HG02885 (cell line): ENCODE results near the gene ZNF784.

Experiments used
- ATAC-seq: cut with Tn5 transposase; IDR thresholded peaks from one replicate; pipeline ENCODE4 v1.9.1; 2021; ENCODE audit warnings: mild to moderate bottlenecking; ENCODE audit not compliant: unreplicated experiment, poor library complexity

ZNF784 gene

GRCh38 chr19:55624109-55625003 is at the start of gene ZNF784:
TSS of gene ZNF784 (minus strand) at chr19:55624566. CDS start at chr19:55624561, 5 bp downstream.
- ATAC-seq = peak; percentile 67

DNA sequence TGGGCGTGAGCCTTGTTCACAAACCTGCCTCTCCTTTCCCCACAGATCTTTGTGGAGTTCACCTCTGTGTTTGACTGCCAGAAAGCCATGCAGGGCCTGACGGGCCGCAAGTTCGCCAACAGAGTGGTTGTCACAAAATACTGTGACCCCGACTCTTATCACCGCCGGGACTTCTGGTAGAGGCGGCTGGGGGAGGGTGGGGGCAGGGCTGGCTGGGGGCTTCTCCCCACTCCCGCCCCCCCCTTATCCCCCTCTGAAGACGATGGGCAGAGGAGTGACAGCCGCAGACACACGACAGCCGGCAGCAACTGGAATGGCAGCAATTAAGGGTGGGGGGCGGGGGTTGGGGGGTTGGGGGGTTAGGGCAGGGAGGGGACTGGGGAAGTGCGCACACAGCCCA is 49.5 kb upstream of the ZNF784 start:
- ATAC-seq = no peak

GRCh38 chr19:55673465-55673864 is 49.1 kb upstream of the ZNF784 start:
- ATAC-seq = no peak

- ATAC-seq = no peak
These were observed 48.1 kb upstream of the ZNF784 start for GRCh38 chr19:55672418-55672817.

DNA sequence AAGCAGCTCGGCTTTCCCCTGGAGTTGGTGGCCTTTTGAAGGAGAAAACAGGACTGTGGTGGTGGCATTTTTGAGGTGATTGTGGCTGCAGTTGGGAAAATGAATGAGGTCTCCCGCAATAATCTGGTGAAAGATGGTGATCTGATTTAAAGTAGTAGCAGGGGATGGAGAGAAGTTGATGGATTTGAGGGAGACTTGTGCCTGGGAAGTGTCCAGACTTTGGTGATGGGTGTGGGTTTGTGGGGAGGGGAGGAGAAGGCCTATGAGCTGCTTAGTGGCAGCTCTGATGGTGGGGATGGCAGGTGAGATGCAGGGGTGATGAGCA is 46.6 kb upstream of the ZNF784 start:
- no peak for ATAC-seq

DNA sequence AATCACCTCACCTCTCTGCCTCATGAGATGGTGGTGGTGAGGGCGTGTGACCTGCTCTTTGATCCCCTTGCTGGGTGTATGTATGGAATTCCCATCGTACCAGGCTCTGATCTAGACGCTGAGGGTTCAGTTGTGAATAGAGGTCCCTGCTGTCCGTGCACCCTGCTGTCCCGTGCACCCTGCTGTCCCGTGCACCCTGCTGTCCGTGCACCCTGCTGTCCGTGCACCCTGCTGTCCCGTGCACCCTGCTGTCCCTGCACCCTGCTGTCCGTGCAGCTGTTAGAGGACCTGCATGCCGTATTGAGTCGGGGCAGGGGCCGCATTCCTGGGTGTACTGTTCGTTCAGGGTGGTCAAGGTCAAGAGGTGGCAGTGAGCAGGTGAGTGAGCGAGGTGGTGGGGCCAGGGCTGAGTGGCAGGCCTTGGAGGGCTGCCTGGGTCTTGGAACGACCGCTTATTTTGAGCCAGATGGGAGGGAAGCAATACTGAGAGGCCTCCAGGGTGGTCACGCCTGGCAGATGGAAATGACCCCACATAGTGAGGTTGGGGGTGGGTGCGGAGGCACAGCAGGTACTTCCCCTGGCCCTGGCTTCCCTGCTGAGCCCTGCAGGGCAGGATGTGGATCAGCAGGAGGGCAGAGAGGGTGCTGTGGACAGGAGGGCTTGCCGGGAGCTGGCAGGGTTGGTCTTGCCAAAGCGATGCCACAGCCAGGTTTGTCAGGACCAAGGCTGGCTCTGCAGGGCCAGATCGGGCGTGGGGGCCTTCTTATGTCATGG is 46.1 kb upstream of the ZNF784 start:
- ATAC-seq = no peak

DNA sequence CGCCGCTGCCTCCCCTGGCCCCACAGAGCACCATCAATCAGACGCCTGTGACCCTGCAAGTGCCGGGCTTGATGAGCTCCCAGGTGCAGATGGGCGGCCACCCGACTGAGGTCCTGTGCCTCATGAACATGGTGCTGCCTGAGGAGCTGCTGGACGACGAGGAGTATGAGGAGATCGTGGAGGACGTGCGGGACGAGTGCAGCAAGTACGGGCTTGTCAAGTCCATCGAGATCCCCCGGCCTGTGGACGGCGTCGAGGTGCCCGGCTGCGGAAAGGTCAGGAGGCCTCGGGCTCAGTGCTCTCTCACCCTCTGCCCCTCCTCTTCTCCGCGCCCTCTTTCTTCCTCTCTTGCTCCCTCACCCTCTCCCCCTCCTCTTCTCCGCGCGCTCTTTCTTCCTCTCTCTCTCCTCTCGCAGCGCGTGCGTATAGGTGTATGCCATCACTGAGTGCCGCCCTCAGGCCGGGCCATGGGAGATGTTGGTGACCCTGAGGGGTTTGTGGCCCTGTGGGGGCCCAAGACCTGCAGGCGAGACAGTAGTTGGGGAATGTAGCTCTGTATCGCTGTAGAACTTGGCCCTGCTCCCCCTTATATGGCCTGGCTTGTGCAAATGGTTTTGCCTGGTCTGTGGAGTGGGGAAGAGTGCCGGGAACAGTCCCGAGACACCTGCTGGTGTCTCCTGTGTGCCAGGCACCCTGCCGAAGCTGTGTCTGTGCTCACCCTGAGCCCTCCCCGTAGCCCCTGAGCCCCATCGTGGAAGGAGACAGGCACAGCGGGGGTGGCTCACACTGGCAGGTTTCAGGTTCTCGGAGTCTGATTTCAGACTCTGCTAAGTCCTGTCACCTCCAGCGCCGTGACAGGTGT is 45.3 kb upstream of the ZNF784 start:
- ATAC-seq = no peak

DNA sequence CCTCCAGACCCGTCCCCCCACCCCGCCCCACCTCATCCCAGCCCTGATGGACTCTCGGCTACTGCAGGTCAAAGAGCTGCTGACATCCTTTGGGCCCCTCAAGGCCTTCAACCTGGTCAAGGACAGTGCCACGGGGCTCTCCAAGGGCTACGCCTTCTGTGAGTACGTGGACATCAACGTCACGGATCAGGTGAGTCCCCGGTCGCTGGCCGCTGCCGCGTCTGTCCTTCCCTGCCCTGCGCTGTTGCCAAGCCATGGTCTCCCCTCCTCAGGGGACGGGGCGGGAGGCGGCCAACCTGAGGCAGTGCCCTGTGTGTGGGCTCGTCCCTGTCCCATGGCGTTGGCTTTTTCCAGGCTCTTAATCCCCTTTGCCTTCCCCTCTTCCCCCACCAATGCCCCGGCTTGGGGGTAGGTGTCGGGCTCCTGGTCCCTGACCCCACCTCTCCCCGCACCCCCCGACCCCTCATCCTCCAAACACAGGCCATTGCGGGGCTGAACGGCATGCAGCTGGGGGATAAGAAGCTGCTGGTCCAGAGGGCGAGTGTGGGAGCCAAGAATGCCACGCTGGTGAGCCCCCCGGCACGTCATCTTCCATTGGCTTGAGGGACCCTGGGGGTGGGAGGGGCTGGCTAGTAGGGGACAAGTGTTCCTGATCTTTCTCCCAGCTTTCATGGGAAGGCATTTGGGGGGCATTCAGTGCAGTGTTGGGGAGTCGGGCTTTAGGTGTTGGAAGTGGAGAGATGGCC is 44.4 kb upstream of the ZNF784 start:
- ATAC-seq = no peak

DNA sequence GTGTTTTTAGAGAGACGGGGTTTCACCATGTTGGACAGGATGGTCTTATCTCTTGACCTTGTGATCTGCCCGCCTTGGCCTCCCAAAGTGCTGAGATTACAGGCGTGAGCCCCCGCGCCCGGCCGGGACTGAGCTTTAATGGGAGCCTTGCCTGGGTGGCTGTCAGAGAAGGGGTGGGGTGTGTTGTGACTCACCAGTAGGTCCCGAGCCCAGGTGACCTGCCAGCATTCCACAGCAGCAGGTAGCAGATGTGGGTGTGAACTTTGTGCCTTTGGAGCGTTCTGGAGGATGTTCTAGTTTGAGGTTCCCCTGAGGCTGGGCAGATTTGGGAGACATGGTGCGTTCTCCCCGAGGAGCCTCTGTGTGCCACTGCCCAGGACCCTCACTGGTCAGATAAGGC is 43.6 kb upstream of the ZNF784 start:
- no peak for ATAC-seq

GRCh38 chr19:55667511-55667910 is 43.1 kb upstream of the ZNF784 start:
- no peak for ATAC-seq

DNA sequence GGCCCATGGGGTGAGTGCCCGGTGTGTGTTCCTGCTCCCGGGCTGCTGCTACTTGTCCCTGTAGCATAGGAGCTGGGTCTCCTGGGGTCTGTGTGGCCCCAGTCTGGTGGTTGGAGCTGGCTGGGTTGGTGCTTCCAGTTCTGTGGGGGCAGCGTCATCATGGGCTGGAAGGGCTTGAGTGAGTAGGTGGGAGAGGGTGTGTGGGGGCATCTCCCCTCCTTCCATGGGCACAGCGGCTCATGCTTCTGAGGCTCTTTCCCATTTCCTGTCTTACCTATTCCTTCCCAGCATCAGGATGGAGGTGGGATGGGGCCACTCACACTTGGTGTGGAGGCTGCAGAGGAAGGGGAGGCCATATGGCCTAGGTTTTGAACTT is 42.6 kb upstream of the ZNF784 start:
- ATAC-seq = no peak

- no peak for ATAC-seq
These were observed 42.1 kb upstream of the ZNF784 start for GRCh38 chr19:55666343-55667005.

DNA sequence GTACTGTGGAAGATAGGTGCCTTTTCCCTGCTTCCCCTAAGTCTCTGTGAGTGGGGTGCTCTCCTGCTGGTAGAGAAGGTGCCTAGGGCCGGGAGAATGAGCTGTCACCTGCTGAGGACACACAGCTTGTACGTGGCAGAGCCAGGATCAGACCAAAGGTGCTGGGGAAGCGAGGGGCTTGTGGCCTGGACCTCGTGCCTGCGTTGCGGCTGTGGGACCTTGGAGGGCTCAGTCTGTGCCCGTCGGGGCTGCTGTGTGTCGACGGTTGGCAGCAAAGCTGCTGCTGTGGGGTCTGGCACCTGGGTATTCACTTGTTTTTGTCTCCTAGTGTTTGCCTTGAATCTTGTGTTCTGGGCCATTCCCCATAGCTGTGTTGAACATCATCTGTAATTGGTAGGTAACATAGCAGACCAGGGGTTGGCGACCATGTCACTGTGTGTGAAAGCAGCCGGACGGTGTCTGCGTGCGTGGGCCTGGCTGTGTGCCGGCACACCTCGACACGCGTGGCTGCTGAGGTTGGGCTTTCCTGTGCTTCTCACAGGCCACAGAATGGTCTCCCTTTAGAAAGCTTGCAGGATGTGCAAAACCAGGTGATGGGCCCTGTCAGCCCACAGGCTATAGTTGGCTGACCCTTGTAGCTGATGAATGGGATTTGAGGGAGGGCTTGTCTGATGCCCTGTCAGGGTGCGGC is 39.6 kb upstream of the ZNF784 start:
- no peak for ATAC-seq

GRCh38 chr19:55661826-55662225 is 37.5 kb upstream of the ZNF784 start:
- no peak for ATAC-seq

GRCh38 chr19:55660991-55661390 is 36.6 kb upstream of the ZNF784 start:
- no peak for ATAC-seq

GRCh38 chr19:55660404-55660803 is 36.0 kb upstream of the ZNF784 start:
- no peak for ATAC-seq

GRCh38 chr19:55659822-55660221 is 35.5 kb upstream of the ZNF784 start:
- ATAC-seq = no peak

- no peak for ATAC-seq
These were observed 34.6 kb upstream of the ZNF784 start for GRCh38 chr19:55658846-55659459.
